Measurements from ENCODE around the gene TEC.
"Not testable (repeated sequence)": the region's sequence is repeated elsewhere in the genome, so short reads cannot be mapped to it uniquely, and the experiment has no call there.

TEC gene
- 3.6 to 4.1 reads per million in 2 donors for total RNA-seq

DNA sequence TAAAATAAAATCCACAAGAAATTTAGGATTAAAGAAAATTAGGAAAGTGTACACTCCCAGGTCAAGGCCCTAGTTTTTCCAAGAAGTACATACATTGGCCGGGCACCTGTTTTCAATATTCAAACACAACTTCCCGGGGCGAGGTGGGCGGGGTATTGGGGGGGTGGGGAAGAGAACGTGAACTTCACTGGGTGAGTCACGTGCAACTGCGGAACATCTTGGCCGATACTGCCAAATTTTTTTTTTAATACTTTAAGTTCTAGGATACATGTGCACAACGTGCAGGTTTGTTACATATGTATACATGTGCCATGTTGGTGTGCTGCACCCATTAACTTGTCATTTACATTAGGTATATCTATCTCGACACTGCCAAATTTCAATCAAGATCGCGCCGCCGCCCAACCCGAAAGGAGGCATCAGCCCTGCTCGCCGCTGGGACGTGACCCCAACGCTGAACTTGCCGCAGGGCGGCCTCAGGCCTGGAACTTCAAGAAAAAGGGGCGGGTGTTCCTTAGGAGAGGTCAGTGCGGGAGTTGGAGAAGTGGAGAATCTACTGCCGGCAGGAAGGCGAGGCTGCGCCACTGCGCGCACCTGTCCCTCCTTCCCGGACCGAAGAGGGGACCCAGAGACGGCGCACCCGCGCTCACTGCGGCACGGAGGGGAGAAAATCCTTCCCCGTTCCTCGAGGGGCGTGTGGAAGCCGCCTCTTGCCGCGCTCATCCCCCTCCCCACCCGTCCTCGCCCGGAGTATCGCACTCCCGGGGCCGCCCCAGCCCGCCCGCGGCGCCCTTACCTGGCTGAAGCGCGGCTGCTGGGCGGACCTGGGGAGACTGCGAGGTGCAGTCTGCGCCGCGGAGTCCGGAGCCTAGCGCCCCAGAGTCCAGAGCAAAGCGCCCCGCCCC is at the start of gene TEC:
TEC (minus strand) TSS at position 883 of the 905 bp plus-strand sequence. CDS start 41,224 bp downstream, outside the sequence.
- DNase-seq = peak in 3 of 5 experiments; percentile 9 to 49 (median 46)

DNA sequence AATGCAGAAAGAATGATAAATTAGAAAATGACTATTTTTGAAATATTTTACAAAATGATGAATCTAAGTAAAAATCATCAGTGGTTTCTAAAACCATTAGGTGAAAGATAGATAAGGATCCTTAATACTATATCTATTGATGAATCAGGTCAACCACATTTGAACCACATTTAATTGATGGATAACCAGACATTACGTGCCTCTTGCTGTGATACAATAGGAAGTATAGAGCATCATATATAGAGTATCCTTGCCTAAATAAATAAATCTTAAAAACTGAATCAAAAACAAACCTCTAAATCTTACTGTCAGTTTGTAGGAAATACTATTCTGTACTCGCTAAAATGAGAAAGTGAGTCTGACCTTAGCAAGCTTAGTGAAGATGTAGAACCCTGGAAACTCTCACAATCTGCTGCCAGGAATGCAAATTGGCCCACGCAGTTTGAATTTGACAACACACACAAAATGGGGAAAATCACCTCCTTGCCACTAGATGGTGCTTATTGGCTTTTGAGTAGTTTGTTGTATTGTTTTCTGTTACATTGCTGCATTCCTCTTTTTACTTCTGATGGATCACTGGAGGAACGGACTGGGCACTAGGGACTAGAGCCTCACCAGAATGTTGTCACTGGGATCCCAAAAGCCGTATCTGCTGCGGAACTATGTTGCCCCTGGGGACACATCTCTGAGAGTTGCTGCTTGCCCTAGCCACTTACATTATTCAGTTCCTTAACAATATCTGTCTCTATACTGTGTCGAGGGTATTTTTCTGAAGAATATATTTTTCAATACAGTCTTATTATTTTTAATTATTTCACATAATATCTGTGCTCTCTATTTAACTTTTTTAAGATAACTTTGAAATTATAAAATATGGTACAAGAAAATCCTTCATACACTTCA is 46.3 kb upstream of the TEC start:
- peak in 1 of 5 experiments; percentile 48 for DNase-seq

DNA sequence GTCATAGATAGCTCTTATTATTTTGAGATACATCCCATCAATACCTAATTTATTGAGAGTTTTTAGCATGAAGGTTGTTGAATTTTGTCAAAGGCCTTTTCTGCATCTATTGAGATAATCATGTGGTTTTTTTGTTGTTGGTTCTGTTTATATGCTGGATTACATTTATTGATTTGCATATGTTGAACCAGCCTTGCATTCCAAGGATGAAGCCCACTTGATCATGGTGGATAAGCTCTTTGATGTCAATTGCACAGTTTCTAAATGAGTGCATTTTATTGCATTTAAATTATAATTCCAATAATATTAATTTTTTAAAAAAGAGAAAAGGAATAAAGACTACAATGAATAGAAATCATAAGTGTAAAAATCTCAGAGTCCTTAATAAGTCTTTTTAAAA is 45.1 kb upstream of the TEC start:
- not testable (repeated sequence) for DNase-seq

DNA sequence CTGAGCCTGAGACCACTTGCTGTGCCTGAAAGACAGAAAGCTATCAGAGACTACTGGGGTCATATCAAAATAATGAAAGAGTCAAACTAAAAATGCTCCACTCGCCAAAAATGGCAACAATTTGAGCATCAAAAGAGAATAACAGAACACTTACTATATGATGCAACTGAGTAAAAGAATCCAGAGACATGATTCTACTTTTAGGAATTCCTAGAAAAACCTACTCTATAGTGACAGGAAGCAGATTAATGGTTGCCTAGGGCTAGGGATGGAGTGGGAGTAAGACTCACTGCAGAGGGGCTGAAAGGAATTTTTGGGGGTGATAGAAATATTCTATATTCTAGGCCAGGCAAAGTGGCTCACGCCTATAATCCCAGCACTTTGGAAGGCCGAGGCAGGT is 42.3 kb upstream of the TEC start:
- no peak for DNase-seq

DNA sequence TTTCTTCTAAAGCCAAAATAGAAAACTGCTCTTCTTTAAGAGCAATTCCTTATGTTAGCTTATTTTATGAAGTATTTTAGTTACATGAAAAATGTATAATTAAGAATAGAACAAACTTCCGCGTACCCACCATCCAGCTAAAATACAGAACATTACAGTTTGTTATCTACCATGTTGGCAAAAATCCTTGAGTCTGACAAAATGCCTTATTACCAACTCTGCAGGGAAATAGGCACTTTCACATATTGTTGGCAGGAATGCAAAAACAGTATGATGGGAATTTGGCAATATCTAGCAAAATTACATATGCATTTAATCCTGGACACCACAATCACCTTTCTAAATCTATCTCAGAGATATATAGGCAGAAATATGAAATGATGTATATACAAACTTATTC is 39.3 kb upstream of the TEC start:
- DNase-seq = no peak

DNA sequence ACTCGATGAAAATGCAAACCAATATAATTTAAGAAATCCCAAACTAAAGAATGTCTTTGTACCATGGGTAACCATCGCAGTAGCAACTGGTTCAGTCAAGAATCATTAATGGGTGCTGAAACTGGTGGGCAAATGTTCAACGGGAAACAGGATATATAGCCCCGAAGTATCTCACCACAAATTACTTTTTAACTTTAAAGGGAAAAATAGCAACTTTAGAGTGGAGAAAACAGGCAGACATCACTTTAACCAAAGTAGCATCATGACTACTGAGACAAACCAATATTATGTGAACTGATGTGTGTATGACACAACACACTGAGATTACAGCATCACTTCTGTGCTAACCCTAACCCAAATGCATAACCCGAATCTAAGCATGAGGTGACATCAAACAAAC is 37.9 kb upstream of the TEC start:
- no peak for DNase-seq

DNA sequence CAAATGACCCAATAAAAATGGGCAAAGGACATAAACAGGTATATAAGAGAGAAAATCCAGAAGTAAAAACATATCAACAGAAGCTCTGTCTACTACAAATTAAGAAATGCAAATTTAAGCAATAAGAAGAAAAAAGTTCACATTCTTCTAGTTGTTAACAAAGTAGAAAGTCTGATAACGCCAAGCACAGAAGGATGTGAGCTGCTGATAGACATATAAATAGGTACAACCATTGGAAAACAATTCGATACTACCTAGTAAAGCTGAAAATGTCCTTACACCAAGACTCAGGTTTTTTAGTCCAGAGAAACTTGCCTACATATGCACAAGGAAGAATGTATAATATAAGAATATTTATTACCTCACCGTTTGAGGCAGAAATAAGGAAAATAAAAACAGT is 35.9 kb upstream of the TEC start:
- DNase-seq = no peak

DNA sequence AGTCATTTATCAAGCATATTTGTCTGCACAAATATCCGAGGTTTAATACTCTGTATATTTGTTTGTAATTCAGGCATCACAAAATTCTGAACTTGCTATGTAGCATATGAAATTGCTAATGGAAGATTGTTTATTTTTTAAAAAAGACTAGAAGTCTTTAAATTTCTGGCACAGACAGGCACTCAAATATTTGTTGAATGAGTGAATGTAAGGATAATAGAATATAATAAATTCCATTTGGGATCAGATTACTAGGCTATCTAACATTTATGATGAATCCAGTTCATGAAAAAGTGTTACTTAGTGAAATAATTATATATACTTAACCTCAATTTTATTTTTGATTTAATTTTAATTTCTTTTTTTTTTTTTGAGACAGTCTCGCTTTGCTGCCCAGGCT is 30.4 kb upstream of the TEC start:
- DNase-seq = no peak

DNA sequence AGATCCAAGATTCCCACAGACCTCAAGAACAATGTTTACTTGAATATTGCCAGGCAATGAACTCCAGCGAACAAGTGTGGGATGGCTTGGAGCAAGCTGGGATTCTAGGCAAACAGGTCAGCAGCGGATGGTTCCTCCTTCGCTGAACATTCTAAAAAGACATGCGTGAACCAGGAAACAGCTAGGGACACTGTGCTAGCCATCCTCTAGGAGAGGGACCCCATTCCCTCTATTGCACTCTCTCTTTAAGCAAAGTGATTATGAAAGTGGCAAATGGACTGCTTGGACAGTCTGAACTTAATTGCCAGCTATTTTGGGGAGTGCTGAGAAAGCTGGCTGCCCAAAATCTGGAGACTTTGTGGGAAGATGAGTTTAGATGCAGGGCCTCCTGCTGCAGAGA is 29.9 kb upstream of the TEC start:
- no peak for DNase-seq

DNA sequence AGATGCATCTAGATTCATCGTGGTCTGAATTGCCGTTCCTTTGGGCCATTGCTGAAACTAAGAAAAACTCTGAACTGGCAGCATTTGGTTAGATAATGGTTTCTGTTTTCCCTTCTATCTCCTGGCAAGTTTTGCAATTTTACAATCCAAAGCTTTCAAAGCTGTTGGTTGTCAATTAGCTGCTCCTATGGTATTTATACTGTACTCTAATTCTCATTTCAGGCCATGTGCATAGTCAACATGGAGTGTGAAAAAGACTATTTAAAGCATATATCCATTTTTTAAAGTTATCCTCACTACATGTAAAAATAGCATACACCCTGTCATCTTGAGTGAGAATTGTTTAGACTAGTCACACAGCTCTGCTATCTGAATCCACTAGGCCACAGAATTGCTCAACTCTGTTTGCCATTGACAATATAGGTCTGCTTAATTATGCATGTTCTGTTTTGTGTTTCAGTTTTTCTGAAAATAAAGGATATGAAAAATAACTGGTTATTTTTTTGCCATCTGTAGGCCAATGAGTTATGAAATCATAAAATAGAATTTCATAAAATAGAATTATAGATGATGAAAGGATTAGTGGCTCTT is 27.7 kb upstream of the TEC start:
- no peak for DNase-seq

DNA sequence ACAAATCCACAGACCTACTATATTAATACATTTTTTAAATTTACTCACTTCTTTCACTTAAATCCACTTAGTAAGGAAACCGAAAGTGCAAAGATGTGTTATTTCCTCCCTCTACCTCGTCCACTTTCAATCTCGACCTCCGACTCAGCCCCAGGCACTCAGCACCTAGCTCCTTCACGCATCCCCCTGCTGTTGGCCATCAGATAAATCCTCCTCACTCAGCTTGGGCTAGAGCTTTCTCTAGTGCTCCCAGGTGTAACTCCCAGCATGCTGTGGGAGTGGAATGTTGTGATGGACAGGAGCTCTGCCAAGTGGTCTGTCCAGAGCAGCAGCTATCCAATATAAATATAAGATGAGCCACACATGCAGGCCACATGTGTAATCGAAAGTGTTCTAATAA is 26.7 kb upstream of the TEC start:
- peak in 2 of 5 experiments; percentile 5 to 27 for DNase-seq

DNA sequence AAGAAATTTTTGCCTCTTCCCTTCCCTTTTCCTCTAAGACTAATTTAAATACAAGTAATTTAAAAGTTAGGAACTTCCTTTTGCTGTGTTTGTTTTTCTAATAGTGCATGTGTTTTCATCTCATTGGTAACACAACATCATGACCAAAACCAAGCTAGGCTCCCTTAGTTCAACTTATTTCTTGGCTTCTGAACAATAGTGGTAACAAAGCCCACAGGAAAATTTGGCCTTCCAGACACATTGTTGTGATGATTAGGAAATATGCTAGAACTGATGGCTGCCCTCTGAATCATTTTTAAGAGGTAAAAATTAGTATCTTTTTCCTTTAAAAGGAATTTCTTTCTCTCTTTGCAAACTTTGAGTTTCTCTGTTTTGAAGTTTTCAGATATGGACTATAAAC is 25.5 kb upstream of the TEC start:
- DNase-seq = no peak

DNA sequence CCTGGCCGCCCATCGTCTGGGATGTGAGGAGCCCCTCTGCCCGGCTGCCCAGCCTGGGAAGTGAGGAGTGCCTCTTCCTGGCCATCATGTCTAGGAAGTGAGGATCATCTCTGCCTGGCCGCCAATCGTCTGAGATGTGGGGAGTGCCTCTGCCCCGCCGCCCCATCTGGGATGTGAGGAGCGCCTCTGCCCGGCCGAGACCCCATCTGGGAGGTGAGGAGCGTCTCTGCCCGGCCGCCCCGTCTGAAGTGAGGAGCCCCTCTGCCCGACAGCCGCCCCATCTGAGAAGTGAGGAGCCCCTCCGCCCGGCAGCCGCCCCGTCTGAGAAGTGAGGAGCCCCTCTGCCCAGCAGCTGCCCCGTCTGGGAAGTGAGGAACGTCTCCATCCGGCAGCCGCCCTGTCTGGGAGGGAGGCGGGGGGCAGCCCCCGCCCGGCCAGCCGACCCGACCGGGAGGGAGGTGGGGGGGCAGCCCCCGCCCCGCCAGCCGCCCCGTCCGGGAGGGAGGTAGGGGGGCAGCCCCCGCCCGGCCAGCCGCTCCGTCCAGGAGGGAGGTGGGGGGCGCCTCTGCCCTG is 22.7 kb upstream of the TEC start:
- DNase-seq = not testable (repeated sequence)

DNA sequence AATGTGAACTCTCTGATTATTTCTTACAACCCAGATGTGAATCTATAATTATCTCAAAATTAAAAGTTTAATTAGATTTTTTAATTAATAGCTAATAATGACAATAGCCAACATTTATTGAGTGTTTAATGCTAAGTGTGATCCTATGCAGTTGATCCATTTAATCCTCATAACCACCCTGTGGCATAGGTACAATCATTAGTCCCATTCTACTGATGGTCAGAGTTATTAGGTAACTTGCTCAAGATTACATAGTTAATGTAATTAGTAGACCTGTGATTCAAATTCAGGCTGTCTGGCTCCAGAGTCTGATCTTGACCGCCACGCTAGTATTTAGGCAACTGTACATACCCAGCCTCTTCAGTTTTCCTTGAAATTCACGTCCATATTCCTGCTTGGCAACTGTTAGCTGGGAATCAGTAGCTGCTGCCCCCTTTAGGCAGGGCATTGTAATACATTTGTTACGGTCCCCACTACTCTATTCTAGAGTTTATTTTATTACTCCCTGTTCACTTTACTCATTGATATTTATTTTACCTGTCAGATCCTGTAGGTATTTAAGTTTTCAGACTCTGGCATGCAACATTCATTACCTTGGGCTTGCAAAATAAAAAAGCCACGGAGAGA is 20.6 kb upstream of the TEC start:
- DNase-seq = no peak

DNA sequence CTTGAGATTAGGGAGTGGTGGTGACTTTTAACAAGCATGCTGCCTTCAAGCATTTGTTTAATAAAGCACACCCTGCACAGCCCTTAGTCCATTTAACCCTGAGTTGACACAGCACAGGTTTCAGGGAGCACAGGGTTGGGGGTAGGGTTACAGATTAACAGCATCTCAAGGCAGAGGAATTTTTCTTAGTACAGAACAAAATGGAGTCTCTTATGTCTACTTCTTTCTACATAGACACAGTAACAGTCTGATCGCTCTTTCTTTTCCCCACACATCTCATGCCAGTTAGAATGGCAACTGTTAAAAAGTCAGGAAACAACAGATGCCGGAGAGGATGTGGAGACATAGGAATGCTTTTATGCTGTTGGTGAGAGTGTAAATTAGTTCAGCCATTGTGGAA is 16.4 kb upstream of the TEC start:
- DNase-seq = not testable (repeated sequence)

DNA sequence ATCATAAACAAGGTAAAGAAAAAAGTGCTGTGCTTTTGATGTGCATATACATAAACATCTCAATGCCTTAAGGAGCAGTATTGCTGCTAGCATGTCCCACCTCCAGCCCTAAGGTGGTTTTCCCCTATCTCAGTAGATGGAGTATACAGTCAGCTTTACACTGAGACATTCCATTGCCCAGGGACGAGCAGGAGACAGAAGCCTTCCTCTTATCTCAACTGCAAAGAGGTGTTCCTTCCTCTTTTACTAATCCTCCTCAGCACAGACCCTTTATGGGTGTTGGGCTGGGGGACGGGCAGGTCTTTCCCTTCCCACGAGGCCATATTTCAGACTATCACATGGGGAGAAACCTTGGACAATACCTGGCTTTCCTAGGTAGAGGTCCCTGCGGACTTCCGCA is 16.0 kb upstream of the TEC start:
- not testable (repeated sequence) for DNase-seq

DNA sequence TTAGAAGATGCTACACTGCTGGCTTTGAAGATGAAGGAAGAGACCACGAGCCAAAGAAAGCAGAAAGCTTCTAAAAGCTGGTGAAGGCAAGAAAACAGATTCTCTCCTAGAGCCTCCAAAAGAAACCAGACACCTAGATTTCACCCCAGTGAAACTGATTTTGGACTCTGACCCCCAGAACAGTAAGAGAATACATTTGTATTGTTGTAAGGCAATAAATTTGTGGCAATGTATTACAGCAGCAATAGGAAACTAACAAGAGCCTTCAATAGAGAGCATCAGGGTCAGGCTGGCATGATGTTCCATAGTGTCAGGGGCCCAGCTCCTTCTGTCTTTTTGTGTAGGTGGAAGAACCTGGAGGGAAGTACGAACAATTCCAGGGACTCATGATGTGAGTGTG is 6.0 kb upstream of the TEC start:
- no peak for DNase-seq

DNA sequence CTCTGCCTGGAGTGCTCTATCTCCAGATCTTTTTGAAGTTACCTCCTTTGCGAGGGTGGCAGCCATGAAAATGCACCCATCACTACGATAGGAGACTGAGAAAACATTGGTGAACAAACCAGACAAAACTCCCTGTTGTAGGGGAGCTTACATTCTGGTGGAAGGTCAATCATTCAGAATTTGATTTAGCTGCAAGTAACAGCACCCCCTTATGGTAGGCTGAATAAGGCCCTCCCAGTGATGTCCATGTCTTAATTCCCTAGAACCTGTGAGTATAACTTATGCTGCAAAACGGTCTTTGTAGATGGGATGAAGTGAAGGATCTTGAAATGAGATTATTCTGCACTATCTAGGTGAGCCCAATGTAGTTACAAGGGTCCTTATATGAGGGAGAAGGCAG is 5.6 kb upstream of the TEC start:
- DNase-seq = peak in 1 of 5 experiments; percentile 36

DNA sequence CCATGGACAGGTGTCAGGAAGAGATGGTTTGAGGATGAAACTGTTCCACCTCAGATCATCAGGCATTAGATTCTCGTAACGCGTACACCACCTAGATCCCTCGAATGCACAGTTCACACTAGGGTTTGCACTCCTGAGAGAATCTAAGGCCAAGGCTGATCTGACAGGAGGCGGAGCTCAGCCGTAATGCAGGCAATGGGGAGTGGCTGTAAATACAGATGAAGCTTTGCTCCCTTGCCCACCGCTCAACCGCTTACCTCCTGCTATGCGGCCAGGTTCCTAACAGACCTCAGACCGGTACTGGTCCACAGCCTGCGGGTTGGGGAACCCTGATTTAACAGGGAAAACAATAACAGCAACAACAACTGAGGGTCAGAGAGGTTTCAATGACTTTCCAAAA is 2.0 kb upstream of the TEC start:
- no peak for DNase-seq

DNA sequence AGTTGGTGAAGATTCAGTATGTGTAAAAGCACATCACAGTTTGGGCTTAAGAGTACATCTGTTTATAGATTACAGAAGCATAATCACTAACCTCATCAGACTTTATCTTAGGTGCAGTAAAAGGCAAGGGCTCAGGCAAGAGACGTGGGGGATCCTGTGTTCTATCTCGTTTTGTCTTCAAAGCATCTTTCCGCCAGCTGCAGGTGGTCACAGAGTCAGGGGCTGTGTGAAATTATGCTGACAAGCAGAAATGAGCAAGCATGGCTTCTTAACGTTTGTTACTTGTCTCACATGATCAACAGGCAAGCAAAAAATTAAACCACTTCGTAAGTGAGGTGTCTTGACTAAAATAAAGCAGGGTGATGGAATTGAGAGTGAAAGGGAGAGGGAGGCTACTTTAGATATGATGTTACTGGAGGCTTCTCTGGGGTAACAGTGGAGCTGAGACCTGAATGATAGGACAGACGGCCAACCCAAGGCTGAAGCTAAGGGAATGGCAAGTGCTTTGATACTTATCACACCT is 1.4 kb upstream of the TEC start:
- DNase-seq = peak in 1 of 5 experiments; percentile 62

DNA sequence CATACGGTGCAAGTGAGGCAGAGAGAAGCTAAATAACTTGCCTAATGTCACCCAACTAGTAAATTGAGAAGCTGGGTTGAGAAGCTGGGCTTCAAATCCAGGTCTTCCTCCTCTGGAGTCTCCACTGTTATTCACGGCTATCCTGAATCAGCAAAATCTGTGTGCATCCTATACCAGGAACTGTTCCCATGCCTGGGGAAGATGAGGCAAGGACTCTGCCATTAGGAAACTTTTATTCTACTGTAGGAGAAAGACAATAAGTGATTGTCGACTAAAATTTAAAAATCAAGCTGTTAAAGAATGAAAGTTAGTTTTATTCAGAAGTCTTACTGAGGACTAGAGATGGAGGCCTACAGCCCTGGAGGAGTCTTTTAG is 872 bp upstream of the TEC start:
- no peak for DNase-seq
